ENCODE results near the gene PSMB7.

The PSMB7 gene

DNA sequence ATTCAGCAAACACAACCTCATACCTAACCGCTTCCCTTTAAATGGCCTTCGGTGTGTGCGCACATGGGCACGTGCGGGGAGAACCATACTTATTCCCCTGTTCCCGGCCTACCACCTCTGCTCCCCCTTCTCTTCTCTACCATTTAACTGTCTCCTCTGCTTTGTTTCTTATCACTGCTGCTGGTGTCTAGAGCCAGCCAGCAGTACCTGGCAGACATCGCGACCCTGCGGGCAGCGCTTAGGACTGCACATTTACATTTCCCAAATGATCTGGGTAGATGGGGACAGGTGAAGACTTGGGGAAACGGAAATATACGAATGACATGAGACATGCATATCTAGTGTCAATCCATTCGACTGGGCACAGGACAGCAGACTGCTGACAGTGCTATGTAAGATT lies 56.6 kb downstream of the PSMB7 start:
- H3K36me3 ChIP-seq (ENCODE audit: control insufficient read depth, low read depth, low read length) = peaks cover 7% of the 10 kb centered on the region
- no peak overlapping the region for H3K27ac ChIP-seq (ENCODE audit: low read length)

DNA sequence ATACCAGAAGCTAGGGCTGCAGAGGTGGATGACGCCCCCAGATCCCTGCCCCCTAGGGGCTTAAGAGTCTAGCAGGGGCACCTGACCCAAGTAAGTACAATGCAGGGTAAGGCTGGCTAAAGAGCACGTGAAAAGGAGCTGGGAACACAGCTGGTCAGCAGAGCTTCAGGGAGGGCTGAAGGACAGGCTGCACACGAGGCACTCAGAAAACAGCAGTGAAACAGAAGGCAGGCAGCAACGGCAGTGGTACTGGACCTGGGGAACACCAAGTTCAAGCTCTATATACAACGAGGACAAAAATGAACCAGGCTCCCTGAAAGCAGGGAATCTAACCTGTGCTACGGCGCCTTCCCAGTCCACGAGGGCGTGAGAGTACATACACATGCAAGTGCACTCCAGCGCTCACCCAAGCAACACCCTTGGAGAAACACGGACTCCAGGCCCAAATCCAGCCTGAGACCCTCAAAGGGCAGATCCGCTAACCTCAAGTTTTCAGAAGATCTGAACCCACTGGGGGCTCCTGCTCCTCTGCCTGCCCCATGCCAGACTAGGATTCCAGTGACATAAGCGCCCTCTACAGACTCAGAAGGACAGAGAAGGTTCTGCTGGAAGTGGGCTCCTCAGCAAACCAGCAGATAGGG lies 57.4 kb downstream of the PSMB7 start:
- Histone ChIP-seq H3K27ac (ENCODE audit: low read length) (no peak overlapping the region), H3K36me3 (ENCODE audit: control insufficient read depth, low read depth, low read length) (peaks cover 12% of the 10 kb centered on the region), H3K4me1 (ENCODE audit: control insufficient read depth, low read depth, low read length) (no peaks in the 10 kb centered on the region), H3K27me3 (ENCODE audit: control insufficient read depth, insufficient read depth, low read length) (no peaks in the 10 kb centered on the region), H3K9me3 (ENCODE audit: control insufficient read depth, low read depth, low read length) (no peaks in the 10 kb centered on the region), H3K4me3 (ENCODE audit: low read length) (no peak overlapping the region), H3K9ac (ENCODE audit: low read length) (no peak overlapping the region)

More for the DNA sequence above, 56.6 kb downstream of the PSMB7 start:
- no peak overlapping the region for H3K9ac ChIP-seq (ENCODE audit: low read length)
- no peak overlapping the region for H3K4me3 ChIP-seq (ENCODE audit: low read length)
- H3K4me1 ChIP-seq (ENCODE audit: control insufficient read depth, low read depth, low read length) = no peaks in the 10 kb centered on the region
- no peaks in the 10 kb centered on the region for H3K9me3 ChIP-seq (ENCODE audit: control insufficient read depth, low read depth, low read length)
- no peaks in the 10 kb centered on the region for H3K27me3 ChIP-seq (ENCODE audit: control insufficient read depth, insufficient read depth, low read length)

GRCh38 chr9:124356745-124357390 lies 58.4 kb downstream of the PSMB7 start:
- Histone ChIP-seq H3K27me3 (ENCODE audit: control insufficient read depth, insufficient read depth, low read length) (no peaks in the 10 kb centered on the region), H3K4me3 (ENCODE audit: low read length) (no peak overlapping the region), H3K9ac (ENCODE audit: low read length) (no peak overlapping the region), H3K9me3 (ENCODE audit: control insufficient read depth, low read depth, low read length) (no peaks in the 10 kb centered on the region), H3K4me1 (ENCODE audit: control insufficient read depth, low read depth, low read length) (no peaks in the 10 kb centered on the region), H3K27ac (ENCODE audit: low read length) (no peak overlapping the region), H3K36me3 (ENCODE audit: control insufficient read depth, low read depth, low read length) (peaks cover 21% of the 10 kb centered on the region)

DNA sequence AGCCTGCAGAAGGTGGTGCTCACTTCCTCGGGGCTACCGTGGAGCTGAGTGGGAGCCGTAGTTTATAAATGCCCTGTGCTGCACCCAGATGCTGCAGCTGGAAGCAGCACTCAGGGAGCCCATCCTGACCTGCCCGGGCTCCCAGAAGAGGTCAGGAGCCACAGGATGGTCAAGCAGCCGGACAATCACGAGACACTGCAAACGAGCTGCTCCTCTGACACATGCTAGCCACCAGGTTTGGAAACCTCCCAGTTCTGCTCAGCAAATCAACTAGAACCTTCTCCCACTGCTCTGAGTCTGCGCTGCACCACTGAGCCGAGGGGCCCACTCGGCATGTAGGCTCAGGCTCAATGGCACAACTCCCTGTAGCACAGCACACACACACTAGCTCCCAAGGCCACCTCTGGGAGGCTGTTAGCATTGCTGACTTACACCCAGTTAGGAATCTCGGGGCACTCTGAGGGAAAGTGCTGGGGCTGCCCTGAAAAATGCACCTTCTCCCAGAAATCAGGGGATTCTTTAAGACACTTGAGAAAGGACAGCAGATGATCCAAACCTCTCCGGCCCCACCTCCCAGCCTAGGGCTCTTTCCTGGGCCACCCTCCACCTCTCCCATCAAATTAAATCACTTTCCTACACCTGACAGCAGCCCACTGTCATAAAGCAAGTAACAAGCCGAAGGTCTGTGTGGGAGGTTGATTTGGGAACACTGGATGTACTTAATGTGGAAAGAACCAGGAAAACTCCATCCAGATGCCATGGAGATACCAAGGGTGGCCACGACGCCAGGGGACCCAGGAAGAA lies 59.1 kb downstream of the PSMB7 start:
- Histone ChIP-seq H3K4me3 (ENCODE audit: low read length) (no peak overlapping the region), H3K9me3 (ENCODE audit: control insufficient read depth, low read depth, low read length) (no peaks in the 10 kb centered on the region), H3K27me3 (ENCODE audit: control insufficient read depth, insufficient read depth, low read length) (no peaks in the 10 kb centered on the region), H3K9ac (ENCODE audit: low read length) (no peak overlapping the region), H3K4me1 (ENCODE audit: control insufficient read depth, low read depth, low read length) (no peaks in the 10 kb centered on the region), H3K36me3 (ENCODE audit: control insufficient read depth, low read depth, low read length) (peaks cover 28% of the 10 kb centered on the region), H3K27ac (ENCODE audit: low read length) (no peak overlapping the region)

GRCh38 chr9:124355039-124355940 lies 60.0 kb downstream of the PSMB7 start:
- H3K4me1 ChIP-seq (ENCODE audit: control insufficient read depth, low read depth, low read length) = no peaks in the 10 kb centered on the region
- H3K9ac ChIP-seq (ENCODE audit: low read length) = no peak overlapping the region
- H3K36me3 ChIP-seq (ENCODE audit: control insufficient read depth, low read depth, low read length) = peaks cover 36% of the 10 kb centered on the region
- H3K27me3 ChIP-seq (ENCODE audit: control insufficient read depth, insufficient read depth, low read length) = no peaks in the 10 kb centered on the region
- H3K27ac ChIP-seq (ENCODE audit: low read length) = no peak overlapping the region
- H3K4me3 ChIP-seq (ENCODE audit: low read length) = no peak overlapping the region
- no peaks in the 10 kb centered on the region for H3K9me3 ChIP-seq (ENCODE audit: control insufficient read depth, low read depth, low read length)

GRCh38 chr9:124354346-124355038 lies 60.8 kb downstream of the PSMB7 start:
- Histone ChIP-seq H3K36me3 (ENCODE audit: control insufficient read depth, low read depth, low read length) (peaks cover 39% of the 10 kb centered on the region), H3K9me3 (ENCODE audit: control insufficient read depth, low read depth, low read length) (no peaks in the 10 kb centered on the region), H3K27ac (ENCODE audit: low read length) (no peak overlapping the region), H3K9ac (ENCODE audit: low read length) (no peak overlapping the region), H3K4me3 (ENCODE audit: low read length) (no peak overlapping the region), H3K27me3 (ENCODE audit: control insufficient read depth, insufficient read depth, low read length) (no peaks in the 10 kb centered on the region), H3K4me1 (ENCODE audit: control insufficient read depth, low read depth, low read length) (no peaks in the 10 kb centered on the region)

GRCh38 chr9:124353811-124354274 lies 61.4 kb downstream of the PSMB7 start:
- H3K27me3 ChIP-seq (ENCODE audit: control insufficient read depth, insufficient read depth, low read length) = no peaks in the 10 kb centered on the region
- no peaks in the 10 kb centered on the region for H3K4me1 ChIP-seq (ENCODE audit: control insufficient read depth, low read depth, low read length)
- H3K9ac ChIP-seq (ENCODE audit: low read length) = no peak overlapping the region
- H3K36me3 ChIP-seq (ENCODE audit: control insufficient read depth, low read depth, low read length) = peaks cover 44% of the 10 kb centered on the region
- no peaks in the 10 kb centered on the region for H3K9me3 ChIP-seq (ENCODE audit: control insufficient read depth, low read depth, low read length)
- H3K4me3 ChIP-seq (ENCODE audit: low read length) = no peak overlapping the region
- no peak overlapping the region for H3K27ac ChIP-seq (ENCODE audit: low read length)

GRCh38 chr9:124353166-124353768 lies 62.0 kb downstream of the PSMB7 start:
- H3K27me3 ChIP-seq (ENCODE audit: control insufficient read depth, insufficient read depth, low read length) = no peaks in the 10 kb centered on the region
- H3K4me1 ChIP-seq (ENCODE audit: control insufficient read depth, low read depth, low read length) = no peaks in the 10 kb centered on the region
- H3K9ac ChIP-seq (ENCODE audit: low read length) = no peak overlapping the region
- no peak overlapping the region for H3K4me3 ChIP-seq (ENCODE audit: low read length)
- H3K9me3 ChIP-seq (ENCODE audit: control insufficient read depth, low read depth, low read length) = no peaks in the 10 kb centered on the region
- H3K27ac ChIP-seq (ENCODE audit: low read length) = no peak overlapping the region
- H3K36me3 ChIP-seq (ENCODE audit: control insufficient read depth, low read depth, low read length) = peaks cover 50% of the 10 kb centered on the region

- no peaks in the 10 kb centered on the region for H3K9me3 ChIP-seq (ENCODE audit: control insufficient read depth, low read depth, low read length)
- no peak overlapping the region for H3K4me3 ChIP-seq (ENCODE audit: low read length)
- H3K36me3 ChIP-seq (ENCODE audit: control insufficient read depth, low read depth, low read length) = peaks cover 51% of the 10 kb centered on the region
- H3K27me3 ChIP-seq (ENCODE audit: control insufficient read depth, insufficient read depth, low read length) = no peaks in the 10 kb centered on the region
- no peaks in the 10 kb centered on the region for H3K4me1 ChIP-seq (ENCODE audit: control insufficient read depth, low read depth, low read length)
- H3K9ac ChIP-seq (ENCODE audit: low read length) = no peak overlapping the region
- no peak overlapping the region for H3K27ac ChIP-seq (ENCODE audit: low read length)
Measured at GRCh38 chr9:124352616-124353015, 62.6 kb downstream of the PSMB7 start.

GRCh38 chr9:124351672-124352468 lies 63.4 kb downstream of the PSMB7 start:
- Histone ChIP-seq H3K9me3 (ENCODE audit: control insufficient read depth, low read depth, low read length) (no peaks in the 10 kb centered on the region), H3K27ac (ENCODE audit: low read length) (no peak overlapping the region), H3K4me3 (ENCODE audit: low read length) (no peak overlapping the region), H3K9ac (ENCODE audit: low read length) (no peak overlapping the region), H3K36me3 (ENCODE audit: control insufficient read depth, low read depth, low read length) (peaks cover 51% of the 10 kb centered on the region), H3K27me3 (ENCODE audit: control insufficient read depth, insufficient read depth, low read length) (no peaks in the 10 kb centered on the region), H3K4me1 (ENCODE audit: control insufficient read depth, low read depth, low read length) (no peaks in the 10 kb centered on the region)
